ENCODE data around the gene ITIH4. TPM values are rescaled to one million over a fixed set of nuclear protein-coding genes. Genes with fewer than 3 reads are reported as not detected.

ITIH4 gene
- total and polyA plus RNA-seq, 2 experiments from 2014 or later, result 55.9 to 91.3 TPM

DNA sequence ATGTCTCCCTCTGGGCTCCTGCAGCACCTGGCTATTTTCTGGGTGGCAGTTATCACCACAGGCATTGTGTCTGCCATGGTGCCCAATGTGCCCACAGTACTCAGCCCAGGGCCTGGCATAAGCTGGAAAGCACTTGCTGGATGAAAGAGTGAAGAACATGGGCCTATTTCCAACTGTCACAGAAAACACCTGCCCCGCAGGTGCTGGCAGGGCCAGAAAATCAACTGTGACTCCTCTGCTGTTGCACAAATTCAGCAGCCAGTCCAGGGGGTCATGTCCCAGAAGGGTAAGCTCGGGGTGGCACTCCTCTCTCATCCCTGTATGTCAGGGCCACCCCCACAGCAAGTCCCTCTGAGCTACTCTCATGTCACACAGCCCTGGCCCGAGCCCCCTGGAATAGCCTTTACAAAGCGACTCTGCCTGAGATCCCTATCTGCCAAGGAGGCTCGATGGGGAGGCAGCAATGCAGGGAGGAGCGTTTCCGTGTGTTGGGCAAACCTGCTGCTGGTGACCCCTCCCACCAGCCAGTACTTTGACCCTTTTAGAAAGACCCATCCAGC, 18.9 kb downstream of the ITIH4 start:
- Histone ChIP-seq H3K4me2 (no peak overlapping the region), H4K20me1 (ENCODE audit: insufficient read depth, poor library complexity, severe bottlenecking) (no peaks in the 10 kb centered on the region), H3K4me3 (no peak overlapping the region), H3K9me3 (ENCODE audit: low read depth) (no peaks in the 10 kb centered on the region), H3K36me3 (replicated peaks; ENCODE audit: insufficient read depth, low read depth) (no peaks in the 10 kb centered on the region), H3K4me1 (ENCODE audit: insufficient read depth) (no peaks in the 10 kb centered on the region), H3K27me3 (no peaks in the 10 kb centered on the region), H3K79me2 (no peaks in the 10 kb centered on the region), H3K9me2 (replicated peaks; ENCODE audit: insufficient read depth) (no peaks in the 10 kb centered on the region), H3K27ac (no peak overlapping the region), H2AFZ (no peak overlapping the region)
- TF ChIP-seq, protein P1, sequence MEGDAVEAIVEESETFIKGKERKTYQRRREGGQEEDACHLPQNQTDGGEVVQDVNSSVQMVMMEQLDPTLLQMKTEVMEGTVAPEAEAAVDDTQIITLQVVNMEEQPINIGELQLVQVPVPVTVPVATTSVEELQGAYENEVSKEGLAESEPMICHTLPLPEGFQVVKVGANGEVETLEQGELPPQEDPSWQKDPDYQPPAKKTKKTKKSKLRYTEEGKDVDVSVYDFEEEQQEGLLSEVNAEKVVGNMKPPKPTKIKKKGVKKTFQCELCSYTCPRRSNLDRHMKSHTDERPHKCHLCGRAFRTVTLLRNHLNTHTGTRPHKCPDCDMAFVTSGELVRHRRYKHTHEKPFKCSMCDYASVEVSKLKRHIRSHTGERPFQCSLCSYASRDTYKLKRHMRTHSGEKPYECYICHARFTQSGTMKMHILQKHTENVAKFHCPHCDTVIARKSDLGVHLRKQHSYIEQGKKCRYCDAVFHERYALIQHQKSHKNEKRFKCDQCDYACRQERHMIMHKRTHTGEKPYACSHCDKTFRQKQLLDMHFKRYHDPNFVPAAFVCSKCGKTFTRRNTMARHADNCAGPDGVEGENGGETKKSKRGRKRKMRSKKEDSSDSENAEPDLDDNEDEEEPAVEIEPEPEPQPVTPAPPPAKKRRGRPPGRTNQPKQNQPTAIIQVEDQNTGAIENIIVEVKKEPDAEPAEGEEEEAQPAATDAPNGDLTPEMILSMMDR (IDR thresholded peaks at IDR 0.05; ENCODE audit: poor library complexity), result no peak
- TF ChIP-seq EZH2phosphoT487 (IDR thresholded peaks at IDR 0.05; ENCODE audit: low read depth, severe bottlenecking, unreplicated experiment), result no peak
- no peak for TF ChIP-seq EZH2 (IDR thresholded peaks at IDR 0.05; ENCODE audit: borderline replicate concordance)
- 76% methylated on average over 7 of the region's 7 CpGs for WGBS (ENCODE audit: low lambda C conversion rate, missing lambda C conversion rate)
- no peak for DNase-seq (ENCODE audit: low spot score)

DNA sequence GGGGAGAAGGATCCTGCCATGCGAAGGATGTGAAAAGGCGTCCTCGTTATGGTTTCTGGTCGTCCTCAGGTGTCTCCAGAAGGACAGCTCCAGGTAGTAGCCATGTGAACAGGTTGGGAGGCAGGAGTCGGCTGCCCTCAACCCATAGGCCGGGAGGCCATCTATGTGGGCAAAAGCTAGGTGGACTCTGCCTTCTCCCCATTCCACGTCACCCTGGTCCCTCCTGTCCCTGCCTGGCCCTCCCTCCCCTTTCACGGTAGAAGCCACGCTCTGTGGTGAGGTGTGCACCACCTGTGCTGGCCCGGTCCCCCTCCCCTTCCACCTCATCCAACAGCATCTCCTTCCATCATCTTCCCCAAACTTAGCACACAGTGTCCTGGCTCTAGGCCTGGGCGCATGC, 19.5 kb downstream of the ITIH4 start:
- no peak for DNase-seq (ENCODE audit: low spot score)
- TF ChIP-seq, protein P1 (IDR thresholded peaks at IDR 0.05; ENCODE audit: poor library complexity), result no peak
- Histone ChIP-seq H3K4me2 (no peak overlapping the region), H3K4me3 (no peak overlapping the region), H3K9me3 (ENCODE audit: low read depth) (no peaks in the 10 kb centered on the region), H3K27ac (no peak overlapping the region), H3K79me2 (no peaks in the 10 kb centered on the region), H3K9me2 (replicated peaks; ENCODE audit: insufficient read depth) (no peaks in the 10 kb centered on the region), H3K27me3 (no peaks in the 10 kb centered on the region), H2AFZ (no peak overlapping the region), H3K4me1 (ENCODE audit: insufficient read depth) (no peaks in the 10 kb centered on the region), H3K36me3 (replicated peaks; ENCODE audit: insufficient read depth, low read depth) (no peaks in the 10 kb centered on the region), H4K20me1 (ENCODE audit: insufficient read depth, poor library complexity, severe bottlenecking) (no peaks in the 10 kb centered on the region)
- 94% methylated on average over 9 of the region's 11 CpGs for WGBS (ENCODE audit: low lambda C conversion rate, missing lambda C conversion rate)

DNA sequence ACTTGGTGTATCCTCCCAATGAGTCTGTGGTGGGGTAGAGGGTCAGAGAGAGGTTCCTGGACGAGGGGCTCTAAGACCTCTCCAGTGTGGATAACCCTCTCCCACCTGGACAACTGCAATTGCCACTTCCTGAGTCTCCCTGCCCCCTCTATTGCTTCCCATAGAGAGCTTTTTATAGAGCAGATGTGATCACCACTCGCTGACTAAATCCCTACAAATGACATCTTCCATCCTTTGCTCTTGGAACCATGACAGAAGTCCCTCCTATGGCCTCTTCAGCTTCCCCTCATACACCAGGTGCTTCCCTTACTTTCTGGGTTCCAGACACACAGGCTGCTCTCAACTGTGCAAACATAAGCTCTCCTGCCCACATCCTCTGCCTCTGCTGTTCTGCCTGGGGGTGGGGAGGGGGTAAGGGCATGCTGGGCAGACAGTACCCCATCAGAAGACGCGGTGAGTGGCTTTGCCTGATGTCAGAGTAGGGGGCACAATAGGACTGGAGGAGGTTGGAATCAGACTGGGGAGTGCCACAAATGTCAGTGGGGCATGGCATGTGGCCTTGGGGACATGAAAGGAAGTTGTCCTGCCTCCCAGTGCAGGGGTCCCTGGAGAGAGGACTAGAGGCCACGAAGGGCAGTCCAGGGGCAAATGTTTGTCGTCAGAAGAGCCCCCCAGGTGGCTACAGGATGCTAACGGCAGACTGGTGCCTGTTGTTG, 20.7 kb downstream of the ITIH4 start:
- Histone ChIP-seq H3K27me3 (no peaks in the 10 kb centered on the region), H3K4me1 (ENCODE audit: insufficient read depth) (no peaks in the 10 kb centered on the region), H3K4me3 (no peak overlapping the region), H3K9me2 (replicated peaks; ENCODE audit: insufficient read depth) (no peaks in the 10 kb centered on the region), H3K27ac (no peak overlapping the region), H4K20me1 (ENCODE audit: insufficient read depth, poor library complexity, severe bottlenecking) (no peaks in the 10 kb centered on the region), H3K36me3 (replicated peaks; ENCODE audit: insufficient read depth, low read depth) (no peaks in the 10 kb centered on the region), H3K79me2 (no peaks in the 10 kb centered on the region), H2AFZ (no peak overlapping the region), H3K4me2 (no peak overlapping the region), H3K9me3 (ENCODE audit: low read depth) (no peaks in the 10 kb centered on the region)
- TF ChIP-seq, protein P1 (IDR thresholded peaks at IDR 0.05; ENCODE audit: poor library complexity), result no peak
- TF ChIP-seq EZH2 (IDR thresholded peaks at IDR 0.05; ENCODE audit: borderline replicate concordance), result no peak
- TF ChIP-seq EZH2phosphoT487 (IDR thresholded peaks at IDR 0.05; ENCODE audit: low read depth, severe bottlenecking, unreplicated experiment), result no peak
- 76% methylated on average over 7 of the region's 7 CpGs for WGBS (ENCODE audit: low lambda C conversion rate, missing lambda C conversion rate)
- DNase-seq (ENCODE audit: low spot score), result no peak
